HCT116 (cell line): ENCODE results near the gene MADD.

ENCODE experiments used
- POLR2A ChIP-seq: IDR thresholded peaks from 2 replicates; pipeline ENCODE4 v1.7.0; 2011; ENCODE audit warnings: borderline replicate concordance; ENCODE audit not compliant: insufficient read depth, insufficient read length; ENCODE audit errors: extremely low read depth
- YY1 ChIP-seq: IDR thresholded peaks from 2 replicates; pipeline ENCODE4 v1.6.1; 2011; ENCODE audit warnings: low read length, low read depth, moderate library complexity, mild to moderate bottlenecking; ENCODE audit not compliant: insufficient replicate concordance; ENCODE audit errors: extremely low read depth
- ZNF274 ChIP-seq: fragments of 200-500 bp; sonication (Bioruptor generic); IDR thresholded peaks from 2 replicates; pipeline ENCODE4 v1.6.1; 2014; ENCODE audit warnings: mild to moderate bottlenecking, low read depth, low read length, inconsistent platforms
- TF ChIP-seq, protein P1 (sequence below), 3 experiments: fragments of 200-600 bp in 1 of 3; sonication (generic) in 1 of 3; IDR thresholded peaks in 2 of 3; conservative IDR thresholded peaks in 1 of 3; 2 replicates each; pipeline ENCODE4 v1.5.1; 2012 to 2017; ENCODE audit warnings: low read depth in 2 of 3, low read length in 2 of 3, antibody characterized with exemption in 1 of 3, borderline replicate concordance in 1 of 3, control low read depth in 1 of 3, mild to moderate bottlenecking in 1 of 3, mixed read lengths in 1 of 3, mixed run types in 1 of 3, moderate library complexity in 1 of 3; ENCODE audit not compliant: insufficient read depth in 1 of 3
- TF ChIP-seq, protein P2 (sequence below): IDR thresholded peaks from 2 replicates; pipeline ENCODE4 v1.6.1; 2012; ENCODE audit warnings: low read depth
- TF ChIP-seq, protein P3 (sequence below): IDR thresholded peaks from 2 replicates; pipeline ENCODE4 v1.6.1; 2012

DNA sequence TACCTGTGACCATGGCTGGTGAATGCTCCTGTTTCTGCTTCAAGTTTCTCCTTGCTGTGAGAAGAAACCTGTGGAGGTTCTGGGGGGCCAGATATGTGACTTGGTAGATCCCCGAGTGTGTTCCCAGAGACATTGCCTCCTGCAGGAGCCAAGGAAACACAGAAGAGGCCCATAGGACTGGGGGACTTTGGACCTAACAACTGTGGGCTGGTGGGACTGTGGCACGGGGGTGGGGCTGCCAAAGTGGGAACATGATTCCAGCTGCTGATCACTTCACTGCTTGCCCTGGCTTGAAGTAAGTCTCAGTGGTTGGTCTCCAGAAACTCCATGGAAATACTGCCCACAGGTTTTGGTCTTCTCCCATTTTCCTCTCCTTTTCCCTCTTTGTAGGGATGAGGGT lies 16.3 kb upstream of the MADD start:
- no peak for TF ChIP-seq POLR2A
- TF ChIP-seq, protein P1, sequence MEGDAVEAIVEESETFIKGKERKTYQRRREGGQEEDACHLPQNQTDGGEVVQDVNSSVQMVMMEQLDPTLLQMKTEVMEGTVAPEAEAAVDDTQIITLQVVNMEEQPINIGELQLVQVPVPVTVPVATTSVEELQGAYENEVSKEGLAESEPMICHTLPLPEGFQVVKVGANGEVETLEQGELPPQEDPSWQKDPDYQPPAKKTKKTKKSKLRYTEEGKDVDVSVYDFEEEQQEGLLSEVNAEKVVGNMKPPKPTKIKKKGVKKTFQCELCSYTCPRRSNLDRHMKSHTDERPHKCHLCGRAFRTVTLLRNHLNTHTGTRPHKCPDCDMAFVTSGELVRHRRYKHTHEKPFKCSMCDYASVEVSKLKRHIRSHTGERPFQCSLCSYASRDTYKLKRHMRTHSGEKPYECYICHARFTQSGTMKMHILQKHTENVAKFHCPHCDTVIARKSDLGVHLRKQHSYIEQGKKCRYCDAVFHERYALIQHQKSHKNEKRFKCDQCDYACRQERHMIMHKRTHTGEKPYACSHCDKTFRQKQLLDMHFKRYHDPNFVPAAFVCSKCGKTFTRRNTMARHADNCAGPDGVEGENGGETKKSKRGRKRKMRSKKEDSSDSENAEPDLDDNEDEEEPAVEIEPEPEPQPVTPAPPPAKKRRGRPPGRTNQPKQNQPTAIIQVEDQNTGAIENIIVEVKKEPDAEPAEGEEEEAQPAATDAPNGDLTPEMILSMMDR (IDR thresholded peaks at IDR 0.05 in 2 of 3, conservative IDR thresholded peaks at IDR 0.05 in 1 of 3; ENCODE audit: borderline replicate concordance in 1 of 3, insufficient read depth in 1 of 3, low read depth in 2 of 3, low read length in 2 of 3), result no peak
- TF ChIP-seq, protein P2, sequence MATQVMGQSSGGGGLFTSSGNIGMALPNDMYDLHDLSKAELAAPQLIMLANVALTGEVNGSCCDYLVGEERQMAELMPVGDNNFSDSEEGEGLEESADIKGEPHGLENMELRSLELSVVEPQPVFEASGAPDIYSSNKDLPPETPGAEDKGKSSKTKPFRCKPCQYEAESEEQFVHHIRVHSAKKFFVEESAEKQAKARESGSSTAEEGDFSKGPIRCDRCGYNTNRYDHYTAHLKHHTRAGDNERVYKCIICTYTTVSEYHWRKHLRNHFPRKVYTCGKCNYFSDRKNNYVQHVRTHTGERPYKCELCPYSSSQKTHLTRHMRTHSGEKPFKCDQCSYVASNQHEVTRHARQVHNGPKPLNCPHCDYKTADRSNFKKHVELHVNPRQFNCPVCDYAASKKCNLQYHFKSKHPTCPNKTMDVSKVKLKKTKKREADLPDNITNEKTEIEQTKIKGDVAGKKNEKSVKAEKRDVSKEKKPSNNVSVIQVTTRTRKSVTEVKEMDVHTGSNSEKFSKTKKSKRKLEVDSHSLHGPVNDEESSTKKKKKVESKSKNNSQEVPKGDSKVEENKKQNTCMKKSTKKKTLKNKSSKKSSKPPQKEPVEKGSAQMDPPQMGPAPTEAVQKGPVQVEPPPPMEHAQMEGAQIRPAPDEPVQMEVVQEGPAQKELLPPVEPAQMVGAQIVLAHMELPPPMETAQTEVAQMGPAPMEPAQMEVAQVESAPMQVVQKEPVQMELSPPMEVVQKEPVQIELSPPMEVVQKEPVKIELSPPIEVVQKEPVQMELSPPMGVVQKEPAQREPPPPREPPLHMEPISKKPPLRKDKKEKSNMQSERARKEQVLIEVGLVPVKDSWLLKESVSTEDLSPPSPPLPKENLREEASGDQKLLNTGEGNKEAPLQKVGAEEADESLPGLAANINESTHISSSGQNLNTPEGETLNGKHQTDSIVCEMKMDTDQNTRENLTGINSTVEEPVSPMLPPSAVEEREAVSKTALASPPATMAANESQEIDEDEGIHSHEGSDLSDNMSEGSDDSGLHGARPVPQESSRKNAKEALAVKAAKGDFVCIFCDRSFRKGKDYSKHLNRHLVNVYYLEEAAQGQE, result no peak
- TF ChIP-seq, protein P3, sequence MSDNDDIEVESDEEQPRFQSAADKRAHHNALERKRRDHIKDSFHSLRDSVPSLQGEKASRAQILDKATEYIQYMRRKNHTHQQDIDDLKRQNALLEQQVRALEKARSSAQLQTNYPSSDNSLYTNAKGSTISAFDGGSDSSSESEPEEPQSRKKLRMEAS, result no peak
- no peak for TF ChIP-seq ZNF274
- TF ChIP-seq YY1, result no peak
